Neural cell (in vitro differentiated cells): ENCODE results near the gene RYR3. TPM values are rescaled to one million over a fixed set of nuclear protein-coding genes. Genes with fewer than 3 reads are reported as not detected.

ENCODE experiments used
- H2AFZ ChIP-seq: fragments of 200-600, 300-800 bp; sonication (generic), shearing (Covaris generic); 2 replicates; pipeline ENCODE4 v1.6.0; 2014; ENCODE audit warnings: low read depth, mild to moderate bottlenecking, antibody characterized with exemption, low read length, moderate library complexity
- H3F3A ChIP-seq: fragments of 200-600 bp; shearing (Covaris generic); 2 replicates; pipeline ENCODE4 v1.6.1; 2016; ENCODE audit warnings: mild to moderate bottlenecking, moderate library complexity, mixed read lengths, antibody characterized with exemption, low read length; ENCODE audit not compliant: insufficient read depth, poor library complexity, severe bottlenecking
- H3K27ac ChIP-seq: fragments of 200-600, 300-800 bp; sonication (generic), shearing (Covaris generic); 2 replicates; pipeline ENCODE4 v1.5.1; 2014; ENCODE audit warnings: mild to moderate bottlenecking, low read length, moderate library complexity
- H3K27me3 ChIP-seq: fragments of 300-800, 200-600 bp; sonication (generic), shearing (Covaris generic); 2 replicates; pipeline ENCODE4 v1.6.0; 2014; ENCODE audit warnings: mild to moderate bottlenecking, low read depth, low read length, moderate library complexity; ENCODE audit not compliant: insufficient read depth
- H3K36me3 ChIP-seq: fragments of 300-800, 200-600 bp; sonication (generic), shearing (Covaris generic); 2 replicates; pipeline ENCODE4 v1.5.1; 2014; ENCODE audit warnings: mild to moderate bottlenecking, antibody characterized with exemption, low read length, moderate library complexity; ENCODE audit not compliant: insufficient read depth
- H3K4me2 ChIP-seq: fragments of 300-800, 200-600 bp; sonication (generic), shearing (Covaris generic); 2 replicates; pipeline ENCODE4 v1.6.0; 2014; ENCODE audit warnings: mild to moderate bottlenecking, low read length
- H3K4me3 ChIP-seq: fragments of 300-800, 200-600 bp; sonication (generic), shearing (Covaris generic); 2 replicates; pipeline ENCODE4 v1.5.1; 2014; ENCODE audit warnings: mild to moderate bottlenecking, low read length, moderate library complexity
- H3K79me2 ChIP-seq: fragments of 200-600 bp; shearing (Covaris generic); replicated peaks from 2 replicates; pipeline ENCODE4 v1.6.0; 2014; ENCODE audit warnings: mild to moderate bottlenecking, low read length, moderate library complexity; ENCODE audit not compliant: insufficient read depth
- H3K9ac ChIP-seq: fragments of 300-800, 200-600 bp; sonication (generic), shearing (Covaris generic); 2 replicates; pipeline ENCODE4 v1.6.1; 2016; ENCODE audit warnings: mild to moderate bottlenecking, low read length, mixed read lengths
- H3K9me2 ChIP-seq: fragments of 200-600 bp; shearing (Covaris generic); 2 replicates; pipeline ENCODE4 v1.6.1; 2016; ENCODE audit warnings: mild to moderate bottlenecking, low read length, mixed read lengths; ENCODE audit not compliant: insufficient read depth
- H3K9me3 ChIP-seq: fragments of 200-600, 300-800 bp; sonication (generic), shearing (Covaris generic); 2 replicates; pipeline ENCODE4 v1.6.1; 2016; ENCODE audit warnings: mild to moderate bottlenecking, mixed run types, low read length, moderate library complexity, mixed read lengths
- H4K20me1 ChIP-seq: fragments of 200-600 bp; shearing (Covaris generic); 2 replicates; pipeline ENCODE4 v1.6.1; 2016; ENCODE audit warnings: mild to moderate bottlenecking, mixed run types; ENCODE audit not compliant: insufficient read depth
- CTCF ChIP-seq: fragments of 450-650 bp; IDR thresholded peaks from 2 replicates; pipeline ENCODE4 v1.5.1; 2014; ENCODE audit warnings: antibody characterized with exemption, mild to moderate bottlenecking, moderate library complexity; ENCODE audit not compliant: poor library complexity, severe bottlenecking
- EP300 ChIP-seq: fragments of 450-650 bp; conservative IDR thresholded peaks from 2 replicates; pipeline ENCODE4 v1.6.1; 2014; ENCODE audit warnings: antibody characterized with exemption, mild to moderate bottlenecking, moderate library complexity; ENCODE audit not compliant: poor library complexity, severe bottlenecking
- EZH2 ChIP-seq: fragments of 200-600, 300-800 bp; shearing (Covaris generic), sonication (generic); IDR thresholded peaks from 2 replicates; pipeline ENCODE4 v1.6.1; 2014; ENCODE audit warnings: antibody characterized with exemption, low read length, borderline replicate concordance, mild to moderate bottlenecking; ENCODE audit not compliant: insufficient read depth, poor library complexity, severe bottlenecking
- MXI1 ChIP-seq: fragments of 450-650 bp; conservative IDR thresholded peaks from 2 replicates; pipeline ENCODE4 v1.6.1; 2014; ENCODE audit warnings: antibody characterized with exemption, mild to moderate bottlenecking; ENCODE audit not compliant: poor library complexity, severe bottlenecking
- POLR2AphosphoS5 ChIP-seq: IDR thresholded peaks from 2 replicates; pipeline ENCODE4 v1.6.1; 2012
- RAD21 ChIP-seq: fragments of 450-650 bp; conservative IDR thresholded peaks from 2 replicates; pipeline ENCODE4 v1.6.1; 2014; ENCODE audit warnings: antibody characterized with exemption, mild to moderate bottlenecking, moderate library complexity
- REST ChIP-seq: IDR thresholded peaks from 2 replicates; pipeline ENCODE4 v1.6.1; 2012; ENCODE audit warnings: borderline replicate concordance
- SMC3 ChIP-seq: fragments of 450-650 bp; conservative IDR thresholded peaks from 2 replicates; pipeline ENCODE4 v1.6.1; 2014; ENCODE audit warnings: antibody characterized with exemption, mild to moderate bottlenecking, moderate library complexity; ENCODE audit not compliant: poor library complexity
- TAF1 ChIP-seq: IDR thresholded peaks from 2 replicates; pipeline ENCODE4 v1.6.1; 2012; ENCODE audit warnings: low read depth
- polyA plus RNA-seq: library from polyadenylated mRNA; depleted of rRNA; stranded (reverse); fragments of >200 nt; gene quantifications from 2 replicates; pipeline ENCODE4 v1.2.3, GENCODE V29; 2014

Gene RYR3
- polyA plus RNA-seq, 1 donor from 2014 or later, result 12.6 TPM

GRCh38 chr15:33467146-33467815 lies 156.5 kb downstream of the RYR3 start:
- no peaks in the 10 kb centered on the region for H4K20me1 ChIP-seq
- H3K79me2 ChIP-seq, result no peaks in the 10 kb centered on the region
- H3F3A ChIP-seq, result no peaks in the 10 kb centered on the region
- H3K27me3 ChIP-seq, result no peaks in the 10 kb centered on the region
- H2AFZ ChIP-seq, result no peak overlapping the region
- no peak overlapping the region for H3K27ac ChIP-seq
- no peaks in the 10 kb centered on the region for H3K9me3 ChIP-seq
- no peak overlapping the region for H3K4me3 ChIP-seq
- H3K4me2 ChIP-seq, result no peak overlapping the region
- H3K9me2 ChIP-seq, result no peaks in the 10 kb centered on the region
- no peak for TF ChIP-seq SMC3
- no peak for TF ChIP-seq EP300
- no peak for TF ChIP-seq TAF1
- no peak for TF ChIP-seq REST
- TF ChIP-seq EZH2, result no peak
- TF ChIP-seq RAD21, result no peak
- H3K9ac ChIP-seq, result no peak overlapping the region
- no peaks in the 10 kb centered on the region for H3K36me3 ChIP-seq

- TF ChIP-seq EZH2, result no peak
- TF ChIP-seq TAF1, result no peak
- TF ChIP-seq RAD21, result no peak
- TF ChIP-seq CTCF, result no peak
- TF ChIP-seq POLR2AphosphoS5, result no peak
- no peak for TF ChIP-seq SMC3
- no peak for TF ChIP-seq MXI1
- no peak for TF ChIP-seq REST
- Histone ChIP-seq H3K4me2 (no peak overlapping the region), H3K4me3 (no peak overlapping the region), H4K20me1 (no peaks in the 10 kb centered on the region), H3K9me2 (no peaks in the 10 kb centered on the region), H3K9me3 (no peaks in the 10 kb centered on the region), H3K79me2 (no peaks in the 10 kb centered on the region), H3K9ac (no peak overlapping the region), H3F3A (no peaks in the 10 kb centered on the region), H3K27me3 (no peaks in the 10 kb centered on the region), H3K27ac (no peak overlapping the region), H3K36me3 (no peaks in the 10 kb centered on the region), H2AFZ (no peak overlapping the region)
Observed at GRCh38 chr15:33467816-33468163, 157.0 kb downstream of the RYR3 start.
